HK-2 (cell line): Measurements from ENCODE around the gene PRR12.
"Not testable (repeated sequence)": the region's sequence is repeated elsewhere in the genome, so short reads cannot be mapped to it uniquely, and the experiment has no call there.

Experiments
- DNase-seq: peaks from one replicate; pipeline ENCODE4 v3.0.0-alpha.2; 2018; ENCODE audit not compliant: unreplicated experiment

Gene PRR12

DNA sequence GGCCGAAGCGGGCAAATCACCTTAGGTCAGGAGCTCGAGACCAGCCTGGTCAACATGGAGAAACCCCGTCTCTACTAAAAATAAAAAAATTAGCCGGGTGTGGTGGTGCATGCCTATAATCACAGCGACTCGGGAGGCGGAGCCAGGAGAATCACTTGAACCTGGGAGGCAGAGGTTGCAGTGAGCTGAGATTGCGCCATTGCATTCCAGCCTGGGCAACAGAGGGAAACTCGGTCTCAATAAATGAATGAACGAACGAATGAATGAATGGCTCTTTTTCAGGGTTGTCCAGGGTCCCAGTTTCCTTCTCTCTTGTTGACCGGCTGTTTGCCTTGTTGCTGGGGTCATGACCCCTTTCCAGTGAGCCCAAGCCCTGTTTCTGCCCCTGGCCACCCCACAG lies 26.9 kb downstream of the PRR12 start:
- not testable (repeated sequence) for DNase-seq

DNA sequence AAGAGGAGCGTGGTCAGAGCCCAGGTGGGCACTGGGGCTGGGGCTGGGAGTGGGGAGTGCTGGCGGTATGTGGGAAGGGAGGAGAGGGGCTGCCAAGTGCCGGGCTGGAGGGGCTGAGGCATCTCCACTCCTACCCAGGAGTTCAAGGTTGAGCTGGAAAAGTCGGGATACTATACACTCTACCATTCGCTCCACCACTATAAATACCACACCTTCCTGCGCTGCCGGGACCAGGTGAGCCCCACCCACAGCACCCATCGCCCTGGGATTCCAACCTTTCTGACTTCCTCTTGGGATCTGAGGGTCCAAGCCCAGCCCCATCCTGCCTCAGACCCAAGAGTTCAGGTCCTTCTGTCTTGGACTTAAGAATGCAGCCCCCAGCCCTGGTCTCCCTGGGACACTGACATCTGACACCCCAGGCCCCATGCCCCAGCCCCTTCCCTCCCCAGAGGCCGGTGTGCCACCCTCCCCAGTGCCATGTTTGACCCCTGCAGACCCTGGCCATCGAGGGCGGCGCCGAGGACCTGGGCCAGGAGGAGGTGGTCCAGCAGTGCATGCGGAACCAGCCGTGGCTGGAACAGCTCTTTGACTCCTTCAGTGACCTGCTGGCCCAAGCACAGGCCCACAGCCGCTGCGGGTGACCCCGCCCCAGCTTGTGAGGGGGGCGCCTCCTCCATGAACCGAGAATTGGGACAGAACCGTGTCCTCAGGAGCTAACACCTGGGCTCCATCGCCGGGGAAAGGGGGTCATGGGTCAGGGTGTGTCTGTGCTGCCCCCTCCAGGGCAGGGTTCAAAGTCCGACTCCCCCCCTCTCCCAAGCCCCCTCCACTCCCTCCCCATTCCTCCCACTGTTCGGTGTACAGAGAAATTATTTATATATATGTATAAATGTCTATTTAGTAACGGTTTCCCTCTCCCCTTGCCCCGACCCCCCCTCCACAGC lies 34.3 kb downstream of the PRR12 start:
- DNase-seq, result no peak

DNA sequence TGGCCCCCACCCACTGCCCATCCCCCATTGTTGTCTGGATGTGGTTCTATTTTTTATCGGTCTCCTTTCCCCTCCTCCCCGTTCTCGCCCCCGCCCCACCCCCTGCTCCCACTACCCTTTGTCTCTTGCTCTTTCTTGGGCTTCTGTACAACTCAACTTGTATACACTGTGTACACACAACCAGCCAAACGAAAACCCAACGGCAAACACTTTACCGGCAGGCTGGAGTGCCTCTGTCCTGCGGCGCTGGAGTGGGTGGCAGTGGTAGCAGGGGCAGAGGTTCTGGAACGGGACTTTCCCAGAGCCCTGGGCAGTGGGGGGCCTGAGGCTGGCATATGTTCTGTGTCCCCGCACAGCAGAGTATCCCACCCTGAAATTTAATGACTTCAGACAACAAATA lies 35.2 kb downstream of the PRR12 start:
- no peak for DNase-seq

DNA sequence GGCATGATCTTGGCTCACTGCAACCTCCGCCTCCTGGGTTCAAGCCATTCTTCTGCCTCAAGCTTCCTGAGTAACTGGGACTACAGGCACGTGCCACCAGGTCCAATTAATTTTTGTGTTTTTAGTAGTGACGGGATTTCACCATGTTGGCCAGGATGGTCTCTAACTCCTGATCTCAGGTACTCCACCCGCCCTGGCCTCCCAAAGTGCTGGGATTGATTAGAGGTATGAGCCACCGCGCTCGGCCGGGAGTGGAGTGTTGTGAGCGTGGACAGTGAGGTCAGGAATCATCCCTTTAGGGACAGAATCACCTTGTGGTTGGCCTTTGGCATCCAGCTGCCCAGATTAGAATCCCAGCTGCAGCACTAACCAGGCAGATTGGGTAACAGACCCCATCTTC lies 38.7 kb downstream of the PRR12 start:
- DNase-seq, result no peak

DNA sequence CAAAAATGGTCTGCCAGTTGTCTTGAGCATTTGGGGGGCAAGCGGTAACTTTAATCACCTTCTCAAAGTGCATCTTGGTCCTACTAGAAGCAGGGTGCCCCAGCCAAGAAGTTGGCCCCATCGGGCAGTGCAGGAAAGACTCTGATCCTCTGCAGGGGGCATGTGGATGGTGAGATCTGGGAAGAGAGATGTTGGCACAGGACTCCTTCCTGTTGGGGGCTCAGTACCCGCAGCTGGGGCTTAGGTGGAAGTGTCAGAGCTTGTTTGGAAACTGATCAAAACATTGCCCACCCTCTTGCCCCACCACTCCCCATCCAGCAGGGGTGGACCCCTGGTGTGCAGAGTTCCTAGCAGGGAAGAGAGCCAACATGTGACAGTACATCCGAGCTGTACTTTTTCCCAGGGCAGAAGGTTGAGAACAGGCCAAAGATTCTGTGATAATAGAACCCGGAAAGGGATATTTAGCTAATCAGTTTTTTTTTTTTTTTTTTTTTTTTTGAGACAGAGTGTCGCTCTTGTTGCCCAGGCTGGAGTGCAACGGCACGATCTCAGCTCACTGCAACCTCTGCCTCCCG lies 40.1 kb downstream of the PRR12 start:
- no peak for DNase-seq

DNA sequence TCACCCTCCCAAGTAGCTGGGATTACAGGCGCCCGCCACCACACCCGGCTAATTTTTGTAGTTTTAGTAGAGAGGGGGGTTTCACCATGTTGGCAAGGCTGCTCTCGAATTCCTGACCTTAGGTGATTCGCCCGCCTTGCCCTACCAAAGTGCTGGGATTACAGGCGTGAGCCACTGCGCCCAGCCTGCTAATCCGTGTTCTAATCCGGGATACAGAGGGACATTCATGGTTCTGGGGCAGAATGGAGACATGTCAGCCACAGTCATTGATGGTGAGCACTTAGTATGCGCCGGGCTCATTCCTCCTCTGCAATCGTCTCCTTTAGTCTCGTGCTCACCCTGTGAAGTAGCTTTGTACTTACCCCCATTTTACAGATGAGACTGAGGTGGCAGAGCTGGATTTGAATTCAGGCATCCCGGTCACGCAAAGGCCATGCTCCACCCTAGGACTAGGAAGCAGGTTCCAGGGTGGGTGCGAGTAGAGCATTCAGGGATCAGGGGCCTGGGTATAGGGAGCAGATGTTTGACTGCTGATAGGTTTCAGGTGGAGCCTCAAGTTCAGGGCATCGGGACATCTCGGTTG lies 40.7 kb downstream of the PRR12 start:
- DNase-seq, result no peak

DNA sequence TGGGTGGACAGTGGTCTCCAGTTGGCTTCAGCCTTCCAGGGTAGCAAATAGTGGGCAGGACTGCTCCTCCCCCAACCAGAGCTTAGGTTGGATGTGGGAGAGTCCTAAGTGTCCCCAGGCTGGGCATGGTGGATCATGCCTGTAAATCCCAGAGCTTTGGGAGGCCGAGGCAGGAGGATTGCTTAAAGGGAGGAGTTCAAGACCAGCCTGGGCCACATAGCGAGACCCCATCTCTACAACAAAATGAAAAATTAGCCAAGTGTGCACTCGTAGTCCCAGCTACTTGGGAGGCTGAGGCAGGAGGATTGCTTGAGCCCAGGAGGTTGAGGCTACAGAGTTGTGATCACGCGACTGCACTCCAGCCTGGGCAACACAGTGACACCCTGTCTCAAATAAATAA lies 41.6 kb downstream of the PRR12 start:
- no peak for DNase-seq

DNA sequence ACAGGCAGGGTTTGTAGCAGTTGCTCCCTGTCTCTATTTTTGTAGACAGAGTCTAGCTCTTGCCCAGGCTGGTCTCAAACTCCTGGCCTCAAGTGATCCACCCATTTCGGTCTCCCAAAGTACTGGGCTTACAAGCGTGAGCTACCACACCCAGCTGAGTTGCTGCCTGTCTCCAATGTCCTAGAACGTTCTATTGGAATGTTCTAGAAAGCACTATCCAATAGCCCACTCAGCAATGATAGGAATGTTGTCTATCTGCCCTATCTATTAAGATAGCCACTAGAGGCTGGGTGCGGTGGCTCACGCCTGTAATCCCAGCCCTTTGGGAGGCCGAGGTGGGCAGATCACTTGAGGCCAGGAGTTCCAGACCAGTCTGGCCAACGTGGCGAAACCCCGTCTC lies 42.3 kb downstream of the PRR12 start:
- DNase-seq, result not testable (repeated sequence)

DNA sequence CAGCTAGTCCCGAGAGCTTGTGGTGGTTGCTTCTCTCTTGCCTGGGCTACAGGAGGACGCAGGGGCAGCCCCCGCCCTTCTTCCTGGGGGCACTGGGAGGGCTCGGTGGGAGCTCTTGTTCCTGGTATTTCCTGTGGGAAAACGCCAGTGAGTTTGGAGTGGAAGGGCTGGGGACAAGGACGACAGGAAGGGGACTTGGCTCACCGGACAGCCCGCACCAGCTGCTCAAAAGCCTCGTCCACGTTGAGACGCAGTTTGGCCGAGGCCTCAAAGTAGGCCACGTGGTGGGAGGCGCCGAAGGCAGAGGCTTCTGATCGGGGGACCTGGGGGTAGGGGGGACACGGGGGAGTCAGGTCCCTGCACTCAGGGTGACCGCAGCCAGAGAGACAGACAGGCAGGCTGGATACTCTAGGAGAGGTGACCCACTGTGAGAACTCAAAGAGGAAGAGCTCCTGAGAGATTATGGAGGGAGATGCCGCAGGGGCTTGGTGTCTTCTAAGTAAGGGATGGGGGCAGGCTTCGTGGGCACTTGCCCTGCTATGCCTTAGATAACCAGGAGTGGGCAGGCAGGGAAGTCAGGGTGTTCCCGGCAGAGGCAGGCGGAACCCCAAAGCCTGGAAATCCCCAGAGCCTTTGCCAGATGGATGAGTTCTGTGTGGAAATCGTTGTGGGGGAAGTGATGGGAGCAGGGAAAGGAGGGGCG lies 44.7 kb downstream of the PRR12 start:
- DNase-seq, result no peak

DNA sequence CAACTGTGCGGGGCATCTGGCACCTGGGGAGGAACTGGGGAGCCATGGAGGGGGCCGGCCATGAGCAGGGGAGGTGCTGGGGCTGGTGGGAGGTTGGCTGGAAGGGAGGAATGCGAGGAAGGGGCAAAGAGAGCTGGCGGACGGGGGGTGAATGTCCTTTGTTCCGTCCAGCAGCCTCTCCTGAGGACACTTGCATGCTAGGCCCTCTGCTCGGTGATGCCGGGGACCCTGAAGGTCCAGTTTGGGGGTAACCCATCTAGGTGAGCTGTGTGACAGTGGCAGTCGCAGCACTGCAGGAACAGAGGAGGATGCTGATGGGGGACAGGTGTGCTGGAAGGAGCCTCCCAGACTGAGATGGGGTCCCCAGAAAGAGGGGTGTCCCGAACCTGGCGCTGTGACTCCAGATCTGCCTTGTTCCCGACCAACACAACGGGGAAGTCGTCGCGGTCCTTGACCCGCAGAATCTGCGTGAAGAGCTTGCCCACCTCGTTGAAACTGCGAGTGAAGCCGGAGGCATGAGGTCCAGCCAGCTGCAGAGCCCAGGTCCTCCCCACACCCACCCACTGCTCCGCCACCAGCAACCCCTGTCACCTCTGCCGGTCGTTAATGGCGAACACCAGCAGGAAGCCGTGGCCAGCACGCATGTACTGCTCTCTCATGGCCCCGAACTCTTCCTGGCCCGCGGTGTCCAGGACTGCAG lies 45.4 kb downstream of the PRR12 start:
- no peak for DNase-seq

DNA sequence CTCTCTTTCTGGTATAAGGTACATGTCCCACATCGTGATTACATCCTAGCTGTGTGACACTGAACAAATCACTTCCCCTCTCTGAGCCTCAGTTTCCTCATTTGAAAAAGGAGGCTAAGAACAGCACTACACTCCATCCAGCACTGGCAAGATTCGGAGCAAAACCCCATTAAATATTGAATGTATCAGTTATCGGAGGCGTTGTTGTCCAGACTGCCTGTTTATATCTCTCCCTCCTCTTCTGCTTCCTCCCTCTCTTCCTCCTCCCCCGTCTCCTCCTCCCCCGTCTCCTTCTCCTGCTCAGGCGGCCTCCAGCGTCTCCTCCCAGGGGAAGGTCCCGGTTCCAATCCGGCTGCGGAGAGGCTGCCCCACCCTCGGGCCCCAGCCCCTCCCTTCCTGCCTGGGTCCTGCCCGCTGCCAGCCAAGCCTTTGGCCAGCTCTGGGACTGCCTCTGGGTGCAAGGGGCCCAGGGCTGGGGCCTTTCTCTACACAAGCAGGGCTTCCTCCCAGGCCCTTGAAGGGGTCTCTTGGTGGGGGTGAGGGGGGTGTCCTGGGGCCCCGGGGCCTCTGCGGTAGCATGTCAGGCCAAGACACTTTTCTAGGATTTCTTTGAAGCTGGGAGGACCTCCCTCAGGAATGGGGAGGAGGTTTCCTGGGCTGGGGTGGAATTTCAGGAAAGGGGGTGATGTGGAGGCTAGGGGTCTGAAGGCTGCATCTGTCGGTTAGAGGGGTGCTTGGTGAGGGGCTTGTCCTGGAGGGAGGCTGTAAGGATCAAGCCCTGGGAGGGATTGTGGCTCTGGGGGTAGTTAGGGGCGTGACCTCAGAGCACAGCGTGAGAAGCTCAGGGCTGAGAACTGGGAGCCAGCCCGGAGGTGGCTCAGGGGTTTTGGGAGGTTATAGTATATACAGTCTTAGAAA lies 47.1 kb downstream of the PRR12 start:
- DNase-seq, result peak; percentile 88

DNA sequence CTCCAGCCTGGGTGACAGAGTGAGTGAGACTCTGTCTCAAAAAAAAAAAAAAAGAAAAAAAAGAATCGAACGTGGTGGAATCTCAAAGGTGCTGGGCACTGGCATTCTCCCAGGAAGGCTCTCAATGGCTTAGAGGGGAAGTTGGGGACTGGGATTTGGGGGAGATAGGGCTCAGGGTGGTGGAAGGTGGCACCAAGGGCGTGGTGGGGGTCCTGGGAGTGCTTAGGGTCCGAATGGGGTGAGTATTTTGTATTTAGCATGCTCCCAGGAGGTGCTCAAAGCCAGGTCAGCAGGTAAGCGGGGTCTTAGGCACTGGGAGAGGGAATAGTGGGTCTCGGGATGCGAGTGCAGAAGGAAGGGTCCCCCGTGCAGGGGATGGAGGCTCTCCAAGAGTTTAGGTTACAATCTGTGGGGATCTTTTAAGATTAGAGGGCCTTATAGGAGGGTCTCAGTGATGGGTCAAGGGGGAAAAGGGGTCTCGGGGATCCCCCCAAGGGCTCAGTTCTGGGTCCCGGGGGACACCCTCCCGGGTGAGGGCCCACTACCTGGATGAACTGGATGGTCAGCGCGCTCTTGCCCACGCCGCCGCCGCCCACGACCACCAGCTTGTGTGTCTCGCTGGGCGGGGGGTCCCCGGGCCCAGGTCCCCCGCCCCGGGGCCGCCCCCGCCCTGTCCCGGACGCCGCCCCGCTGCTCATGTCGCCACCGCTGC lies 48.6 kb downstream of the PRR12 start:
- DNase-seq, result no peak

DNA sequence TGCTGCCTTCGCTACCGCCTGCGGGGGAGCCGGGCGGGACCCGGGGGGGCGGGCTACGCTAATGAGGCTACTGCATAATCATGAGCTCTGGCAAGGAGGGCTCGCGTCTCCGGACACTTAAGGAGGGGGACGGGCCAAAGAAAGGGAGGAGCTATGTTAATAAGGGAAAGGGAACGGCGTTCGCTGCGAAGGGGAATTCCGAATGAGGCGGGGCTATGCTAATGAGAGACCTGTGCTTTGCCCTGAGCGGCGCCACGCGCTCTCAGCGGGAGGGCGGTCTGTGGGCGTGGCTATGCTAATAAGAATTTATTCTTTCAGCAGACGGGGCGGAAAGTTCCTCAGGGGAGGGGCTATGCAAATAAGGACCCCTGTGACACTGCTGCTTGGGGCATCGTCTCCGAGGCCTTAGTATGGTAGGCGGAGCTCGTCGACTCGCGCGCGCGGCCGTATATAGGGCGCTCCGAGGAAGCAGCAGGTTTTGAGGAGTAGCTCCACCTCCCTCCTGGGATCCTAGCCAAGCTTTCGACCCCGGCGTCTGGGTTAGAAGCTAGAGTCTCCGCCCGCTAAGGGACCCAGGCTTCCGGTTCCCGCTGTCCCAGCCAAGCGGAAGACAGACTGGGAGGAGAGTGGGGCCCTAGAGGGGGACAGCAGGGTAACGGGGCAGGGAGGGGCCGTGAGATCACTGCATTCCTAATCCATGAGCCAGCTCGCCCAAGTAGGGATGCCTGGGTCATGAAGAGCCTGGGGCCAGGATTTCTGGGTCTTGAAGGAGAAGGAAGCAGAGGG lies 49.3 kb downstream of the PRR12 start, which contains the start of gene RRAS:
Gene RRAS, minus strand, starts transcription at position 31 of the 786 bp plus-strand sequence. CDS start 45 bp downstream, outside the sequence.
- DNase-seq, result peak; percentile 99

DNA sequence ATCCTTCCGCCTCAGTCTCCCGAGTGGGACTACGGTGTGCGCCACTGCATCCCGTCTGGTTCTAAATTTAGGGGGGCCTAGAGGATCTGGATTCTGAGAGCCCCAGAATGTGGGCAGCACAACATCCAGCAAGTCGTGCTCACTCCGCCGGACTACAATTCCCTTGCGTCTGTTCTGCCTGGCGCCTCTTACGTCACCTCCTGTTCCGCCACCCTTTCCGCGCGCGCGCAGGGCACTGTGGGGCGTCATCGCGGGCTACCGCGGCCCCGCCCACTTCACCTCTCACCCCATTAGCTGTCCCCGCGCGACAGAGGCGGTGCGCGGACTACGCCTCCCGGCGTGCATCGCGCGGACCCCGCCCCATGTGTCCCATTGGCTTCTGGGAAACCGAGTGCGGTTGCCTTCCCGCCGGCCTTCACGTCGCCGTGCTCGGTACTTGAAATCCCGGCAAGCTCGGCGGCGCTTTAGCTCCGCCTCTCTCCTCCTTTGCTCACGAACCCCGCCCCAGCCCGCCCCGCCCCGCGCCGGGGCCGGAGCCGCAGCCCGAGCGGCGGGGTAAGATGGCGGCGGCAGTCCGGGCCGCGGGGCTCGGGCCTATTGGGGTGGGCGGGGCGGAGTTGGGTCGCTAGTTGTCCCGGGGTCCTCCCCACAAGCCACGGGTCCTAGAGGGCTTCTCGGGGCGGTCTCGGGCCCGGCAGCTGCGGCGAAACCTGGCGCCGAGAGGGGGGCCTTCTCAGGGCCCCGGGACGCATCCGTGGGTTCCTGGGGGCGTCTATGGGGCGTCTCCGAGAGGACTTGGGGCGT lies 50.9 kb downstream of the PRR12 start, which contains the start of gene SCAF1:
Gene SCAF1, plus strand, starts transcription at position 522 of the 804 bp plus-strand sequence. CDS start 2,818 bp downstream, outside the sequence.
- DNase-seq, result peak; percentile 99

DNA sequence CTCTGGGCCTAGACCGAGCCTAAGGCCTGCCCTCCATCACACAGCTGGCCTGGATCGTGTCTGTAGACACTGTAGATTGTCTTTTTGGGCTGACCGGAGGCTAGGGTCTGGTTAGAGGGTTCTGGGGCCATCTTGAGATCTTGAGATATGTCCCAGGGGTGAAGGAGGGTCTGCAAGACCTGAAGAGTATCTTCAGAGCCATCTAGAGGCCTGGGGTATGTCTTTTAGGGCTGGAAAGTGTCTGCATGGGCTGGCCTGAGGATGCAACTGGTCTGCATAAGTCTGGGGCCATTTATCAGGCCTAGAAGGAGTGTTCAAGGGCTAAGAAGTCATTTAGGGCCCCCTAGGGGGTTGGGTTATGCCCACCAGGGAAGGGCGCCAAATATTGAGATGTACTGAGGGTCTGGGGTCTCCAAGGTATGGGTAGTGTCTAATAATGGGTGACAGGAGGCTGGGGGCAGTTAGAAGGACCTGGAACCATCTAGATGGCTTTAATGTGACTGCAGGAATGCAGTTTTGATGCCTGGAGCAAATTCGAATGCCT lies 51.6 kb downstream of the PRR12 start:
- DNase-seq, result no peak

DNA sequence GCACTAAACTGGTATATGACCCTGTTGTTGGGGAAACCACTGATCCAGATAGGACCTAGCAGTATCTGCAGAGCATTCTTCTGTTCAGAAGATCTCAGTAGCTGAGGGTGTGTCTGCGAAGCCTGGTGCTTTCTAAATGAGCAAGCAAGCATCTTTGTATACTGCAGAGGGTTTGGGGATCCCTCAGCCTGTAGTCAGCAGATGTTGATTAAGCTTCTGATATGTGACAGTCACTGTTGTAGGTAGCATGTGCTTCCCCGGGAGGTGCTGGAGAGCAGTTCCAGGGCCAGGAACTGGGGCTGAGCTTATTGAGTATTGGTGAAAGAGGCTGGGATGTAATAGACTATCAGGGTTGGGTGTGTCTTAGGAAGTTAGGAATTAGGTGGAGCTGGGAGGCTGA lies 52.5 kb downstream of the PRR12 start:
- no peak for DNase-seq

DNA sequence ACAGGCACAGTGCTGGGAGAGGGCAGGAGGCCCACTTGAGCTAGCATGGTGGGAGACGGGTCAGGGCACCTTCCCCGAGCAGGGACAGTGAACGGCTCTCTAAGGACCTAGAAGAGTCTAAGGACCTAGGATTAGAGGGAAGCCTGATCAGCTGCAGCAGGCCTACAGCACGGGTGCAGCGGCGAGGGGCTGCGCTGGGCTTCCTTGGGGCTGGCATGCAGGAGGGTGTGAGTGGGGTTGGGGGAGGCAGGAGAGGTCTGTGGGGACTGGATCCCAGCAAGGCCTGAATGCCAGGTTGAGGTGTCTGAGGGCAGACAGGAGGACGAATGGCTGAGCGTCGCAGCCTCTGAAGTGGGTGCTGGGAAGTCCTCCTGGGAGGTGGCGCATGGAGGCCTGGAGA lies 54.6 kb downstream of the PRR12 start:
- no peak for DNase-seq

DNA sequence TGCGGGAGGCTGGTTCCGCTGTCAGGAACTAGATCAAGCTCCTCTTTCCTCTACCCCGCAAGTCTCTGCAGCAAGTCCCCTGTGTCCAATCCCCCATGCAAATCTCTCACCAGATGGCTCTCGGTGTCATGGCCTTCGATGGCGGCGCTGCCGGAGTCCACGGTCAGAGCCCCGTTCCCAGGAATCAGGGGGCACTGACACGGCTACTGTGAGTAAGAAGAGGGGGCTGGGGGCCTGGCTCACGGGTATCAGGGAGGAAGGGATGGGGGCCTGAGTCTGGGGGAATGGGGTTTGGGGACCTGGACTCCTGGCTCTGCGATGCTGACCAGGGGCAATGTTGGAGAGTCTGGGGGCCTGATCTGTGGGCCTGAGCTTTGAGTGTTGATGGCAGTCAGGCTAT lies 55.0 kb downstream of the PRR12 start:
- DNase-seq, result no peak
